Measurements from ENCODE around the gene SMG5. TPM values are rescaled to one million over a fixed set of nuclear protein-coding genes. Genes with fewer than 3 reads are reported as not detected.

Gene SMG5
- total RNA-seq, 1 donor from 2014 or later: 67.2 TPM

- DNase-seq (ENCODE audit: low spot score): no peak
Observed at GRCh38 chr1:156214024-156214748, 68.4 kb downstream of the SMG5 start.

DNA sequence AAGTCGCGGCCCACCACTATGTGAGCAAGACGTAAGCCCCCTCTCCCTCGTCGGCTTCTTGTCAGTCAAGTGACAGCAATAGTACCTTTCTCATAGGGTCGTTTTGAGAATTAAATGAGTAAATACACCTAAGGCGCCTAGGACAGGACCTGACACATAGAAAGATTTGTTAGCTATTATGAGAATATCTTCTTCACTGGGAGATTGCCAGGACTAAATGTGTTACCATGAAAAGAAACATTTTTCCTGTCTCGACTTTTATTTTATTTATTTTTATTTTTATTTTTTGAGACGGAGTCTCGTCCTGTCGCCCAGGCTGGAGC lies 69.0 kb downstream of the SMG5 start:
- DNase-seq (ENCODE audit: low spot score): no peak

GRCh38 chr1:156212833-156213643 lies 69.6 kb downstream of the SMG5 start, which contains the start of gene PMF1:
TSS of gene PMF1 (plus strand) at chr1:156213007. CDS start at chr1:156213016, 9 bp downstream.
- DNase-seq (ENCODE audit: low spot score): peak; percentile 98

GRCh38 chr1:156212130-156212529 lies 70.5 kb downstream of the SMG5 start:
- no peak for DNase-seq (ENCODE audit: low spot score)

- DNase-seq (ENCODE audit: low spot score): no peak
Observed at GRCh38 chr1:156211243-156211642, 71.4 kb downstream of the SMG5 start.

DNA sequence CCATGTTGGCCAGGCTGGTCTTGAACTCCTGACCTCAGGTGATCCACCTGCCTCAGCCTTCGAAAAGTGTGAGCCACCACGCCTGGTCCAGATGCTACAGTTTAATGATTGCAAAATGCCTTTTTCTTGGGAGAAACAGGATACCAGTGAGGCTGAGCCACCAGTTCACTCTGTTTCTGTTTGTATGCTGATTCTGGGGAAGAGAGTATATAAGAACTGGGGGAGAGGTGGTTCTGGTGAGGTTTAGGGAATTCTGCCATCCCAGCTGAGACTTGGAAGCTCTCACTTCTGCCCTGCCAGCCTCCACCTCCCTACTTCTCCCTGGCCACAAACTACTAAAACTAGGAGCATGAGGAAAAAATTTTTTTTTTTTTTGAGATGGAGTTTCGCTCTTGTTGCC lies 77.9 kb downstream of the SMG5 start:
- peak; percentile 33 for DNase-seq (ENCODE audit: low spot score)

DNA sequence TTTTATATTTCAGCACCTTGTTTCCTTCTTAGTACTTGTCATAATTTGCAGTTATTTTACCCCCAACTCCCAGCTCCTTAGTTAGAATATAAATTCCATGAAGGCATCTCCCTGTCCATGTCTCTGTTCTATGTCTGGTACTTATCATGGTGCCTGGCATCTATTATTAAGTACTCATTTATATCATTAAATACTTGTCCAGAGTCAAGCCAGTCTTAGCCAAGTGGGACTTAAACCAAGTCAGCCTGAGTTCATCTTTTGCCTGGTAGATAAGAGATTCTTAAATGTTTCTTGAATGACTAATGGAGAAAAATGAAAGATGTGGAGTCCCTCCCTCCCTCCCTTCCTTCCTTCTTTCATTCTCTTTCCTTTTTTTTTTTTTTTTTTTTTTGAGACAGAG lies 79.3 kb downstream of the SMG5 start:
- no peak for DNase-seq (ENCODE audit: low spot score)

DNA sequence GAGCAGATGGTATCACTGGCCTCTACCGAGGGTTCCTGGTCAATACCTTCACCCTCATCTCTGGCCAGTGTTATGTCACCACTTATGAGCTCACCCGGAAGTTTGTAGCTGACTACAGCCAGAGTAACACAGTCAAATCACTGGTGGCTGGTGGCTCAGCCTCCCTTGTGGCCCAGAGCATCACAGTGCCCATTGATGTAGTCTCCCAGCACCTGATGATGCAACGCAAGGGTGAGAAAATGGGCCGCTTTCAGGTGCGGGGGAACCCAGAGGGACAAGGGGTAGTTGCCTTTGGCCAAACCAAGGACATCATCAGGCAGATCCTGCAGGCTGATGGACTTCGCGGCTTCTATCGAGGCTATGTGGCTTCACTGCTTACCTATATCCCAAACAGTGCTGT lies 82.6 kb downstream of the SMG5 start:
- DNase-seq (ENCODE audit: low spot score): peak; percentile 74

Other genes with a start within 250 kb of the SMG5 start
- 30.0 TPM for gene UBQLN4, start 229.0 kb downstream of the SMG5 start, total RNA-seq
- gene LAMTOR2, start 228.0 kb downstream of the SMG5 start, total RNA-seq: 65.5 TPM
- not detected for gene RAB25, start 221.7 kb downstream of the SMG5 start, total RNA-seq
- gene MEX3A, start 200.4 kb downstream of the SMG5 start, total RNA-seq: 0.58 TPM
- 901 TPM for gene LMNA, start 168.1 kb downstream of the SMG5 start, total RNA-seq
- 31.9 TPM for gene SEMA4A, start 129.2 kb downstream of the SMG5 start, total RNA-seq
- gene SLC25A44, start 88.7 kb downstream of the SMG5 start, total RNA-seq: 34.3 TPM
- gene PMF1, start 69.8 kb downstream of the SMG5 start, total RNA-seq: 46.4 TPM
- gene BGLAP, start 40.6 kb downstream of the SMG5 start, total RNA-seq: not detected
- gene PAQR6, start 34.8 kb downstream of the SMG5 start, total RNA-seq: 1.4 TPM
- 1.8 TPM for gene TMEM79, start 1.5 kb upstream of the SMG5 start, total RNA-seq
- 78.3 TPM for gene GLMP, start 12.9 kb upstream of the SMG5 start, total RNA-seq
- not detected for gene VHLL, start 16.5 kb upstream of the SMG5 start, total RNA-seq
- gene CCT3, start 55.5 kb upstream of the SMG5 start, total RNA-seq: 163 TPM
- 0.64 TPM for gene TSACC, start 55.7 kb upstream of the SMG5 start, total RNA-seq
- not detected for gene RHBG, start 86.4 kb upstream of the SMG5 start, total RNA-seq
- gene MEF2D, start 217.9 kb upstream of the SMG5 start, total RNA-seq: 38.7 TPM